AG04450 (cell line): ENCODE results near the gene PTK6. TPM values are rescaled to one million over a fixed set of nuclear protein-coding genes. Genes with fewer than 3 reads are reported as not detected.

Experiments
- CTCF ChIA-PET: fragments of 300-600, 350-600 bp; formaldehyde crosslinking; extraction: SDS; loops from one replicate; lab custom pipeline; 2022; ENCODE audit warnings: antibody characterized with exemption, inconsistent platforms; lab: Charles Lee
- POLR2A ChIA-PET: fragments of 350-600 bp; formaldehyde crosslinking; extraction: SDS; loops from one replicate; lab custom pipeline; 2021; ENCODE audit warnings: antibody characterized with exemption, inconsistent platforms; lab: Yijun Ruan, JAX
- DNase-seq: peaks from one replicate; pipeline ENCODE4 v3.0.0-alpha.2; 2011; ENCODE audit warnings: low read depth, low spot score
- H3K27ac ChIP-seq: one replicate; pipeline ENCODE4 v1.5.1; 2012; ENCODE audit warnings: low read depth, low read length, control low read depth
- H3K27me3 ChIP-seq: one replicate; pipeline ENCODE4 v1.6.0; 2012; ENCODE audit warnings: low read length; ENCODE audit not compliant: control insufficient read depth, insufficient read depth
- H3K4me3 ChIP-seq: 2 replicates; pipeline ENCODE4 v1.5.1; 2011; ENCODE audit warnings: mild to moderate bottlenecking, low read depth, low read length, control low read depth
- H3K9me3 ChIP-seq: 2 replicates; pipeline ENCODE4 v1.5.1; 2012; ENCODE audit warnings: low read length; ENCODE audit not compliant: control insufficient read depth, insufficient read depth
- CTCF ChIP-seq: IDR thresholded peaks from 2 replicates; pipeline ENCODE4 v1.5.1; 2011; ENCODE audit warnings: low read depth, low read length, control low read depth, inconsistent platforms
- polyA plus RNA-seq: library from polyadenylated mRNA; depleted of rRNA; stranded (reverse); fragments of >200 nt; gene quantifications from 2 replicates; pipeline ENCODE4 v1.2.3, GENCODE V29; 2011

The PTK6 gene
- polyA plus RNA-seq, 1 experiment = 0.02 TPM

GRCh38 chr20:63529861-63530787 lies 7.1 kb downstream of the PTK6 start:
- ChIA-PET CTCF (interaction anchor here (0.6 kb wide), 1 partner anchor 746 kb away, joined by 3 read pairs; no protein-coding TSS in a partner anchor), POLR2A (interaction anchor here (3.1 kb wide), 1 partner anchor 9 kb away, joined by 18 read pairs; the partner anchor contains the start of gene PPDPF)
- DNase-seq = no peak
- Histone ChIP-seq H3K27ac (no peak overlapping the region), H3K9me3 (no peaks in the 10 kb centered on the region; the same call in 1 of the 2 replicates), H3K27me3 (peaks cover 6% of the 10 kb centered on the region), H3K4me3 (no peak overlapping the region)
- TF ChIP-seq CTCF = no peak

DNA sequence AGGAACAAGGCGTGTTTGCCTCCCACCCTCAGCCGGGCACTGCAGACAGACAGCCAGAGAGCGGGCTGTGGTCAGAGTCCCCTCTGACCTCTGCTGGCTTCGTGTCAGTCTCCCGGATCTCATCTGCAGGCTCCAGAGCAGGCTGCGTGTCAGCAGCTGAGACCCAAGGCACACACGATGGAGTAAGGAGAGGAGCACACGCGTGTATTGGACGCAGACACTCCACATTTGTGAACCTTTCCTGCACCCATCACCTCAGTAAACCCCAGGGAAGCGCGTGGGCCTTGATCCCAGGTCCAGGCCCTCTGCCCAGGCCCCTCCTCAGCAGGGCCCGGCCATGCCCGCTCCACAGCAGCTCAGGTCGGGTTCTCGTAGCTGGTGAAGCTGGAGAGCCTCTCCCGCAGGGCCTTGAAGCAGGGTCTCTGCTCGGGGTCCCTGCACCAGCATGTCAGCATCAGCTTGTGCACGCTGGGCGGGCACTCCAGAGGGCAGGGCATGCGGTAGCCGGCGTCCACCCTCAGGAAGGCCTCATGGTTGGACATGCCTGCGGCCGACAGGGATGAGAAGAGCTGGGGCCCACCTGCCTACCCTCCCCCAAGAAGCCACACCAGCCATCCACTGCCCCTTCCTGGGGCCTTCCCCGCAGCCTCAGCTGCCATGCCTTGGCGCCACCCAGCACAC lies 7.9 kb downstream of the PTK6 start:
- ChIA-PET CTCF (interaction anchor here (2.8 kb wide), 1 partner anchor 9 kb away, joined by 9 read pairs; the partner anchor contains the start of gene PTK6), POLR2A (interaction anchor here (0.7 to 3.1 kb wide), 2 partner anchors 9 to 59 kb away, joined by 3 to 18 read pairs; partner anchors contain the start of gene PPDPF)
- Histone ChIP-seq H3K9me3 (no peaks in the 10 kb centered on the region; the same call in 1 of the 2 replicates), H3K27me3 (peaks cover 2% of the 10 kb centered on the region), H3K4me3 (no peak overlapping the region), H3K27ac (no peak overlapping the region)
- DNase-seq = no peak
- no peak for TF ChIP-seq CTCF

GRCh38 chr20:63527184-63527583 lies 10.0 kb downstream of the PTK6 start:
- POLR2A ChIA-PET = no interaction called here
- Histone ChIP-seq H3K27me3 (no peaks in the 10 kb centered on the region), H3K4me3 (no peak overlapping the region), H3K27ac (no peak overlapping the region), H3K9me3 (peaks cover 8% of the 10 kb centered on the region)
- no peak for TF ChIP-seq CTCF
- DNase-seq = no peak
- CTCF ChIA-PET = interaction anchor here (2.8 kb wide), 1 partner anchor 11 kb away, joined by 9 read pairs; the partner anchor contains the start of gene PTK6

- H3K4me3 ChIP-seq = no peak overlapping the region
- H3K9me3 ChIP-seq = peaks cover 8% of the 10 kb centered on the region
- no peak overlapping the region for H3K27ac ChIP-seq
- DNase-seq = no peak
- POLR2A ChIA-PET = no interaction called here
- no peaks in the 10 kb centered on the region for H3K27me3 ChIP-seq
- TF ChIP-seq CTCF = no peak
- CTCF ChIA-PET = no interaction called here
Measured at GRCh38 chr20:63525971-63526370, 11.2 kb downstream of the PTK6 start.
